CD4-positive, alpha-beta T cell (primary cell): ENCODE data around the gene BRD8. TPM values are rescaled to one million over a fixed set of nuclear protein-coding genes. Genes with fewer than 3 reads are reported as not detected.

Source experiments
- ATAC-seq: fragments of 200-7000 bp; cut with Tn5 transposase; one replicate; pipeline ENCODE4 v1.10.0; 2022; ENCODE audit warnings: mild to moderate bottlenecking; ENCODE audit not compliant: poor library complexity
- CTCF ChIA-PET: fragments of 350-600 bp; sonication (Branson Sonifier 250); formaldehyde crosslinking; loops from one replicate; lab custom pipeline; 2021; ENCODE audit warnings: antibody characterized with exemption, inconsistent platforms; lab: Charles Lee
- POLR2A ChIA-PET: fragments of 350-600 bp; sonication (Branson Sonifier 250); formaldehyde crosslinking; loops from one replicate; lab custom pipeline; 2021; ENCODE audit warnings: antibody characterized with exemption, inconsistent platforms; lab: Charles Lee
- DNase-seq, 14 experiments: peaks; one replicate each; pipeline ENCODE4 v3.0.0-alpha.2; 2013 to 2020; ENCODE audit warnings: mixed read lengths in 2 of 14
- H3K27ac ChIP-seq, 2 donors: one replicate each; pipeline versions ENCODE4 v1.5.1 to v1.7.0; 2013; ENCODE audit warnings: low read length in 2 of 2, low read depth in 1 of 2, mild to moderate bottlenecking in 1 of 2
- H3K27me3 ChIP-seq, 2 experiments: 1 replicate in 1 of 2; 2 replicates in 1 of 2; pipeline versions ENCODE4 v1.6.1 to v1.7.0; 2013; ENCODE audit warnings: low read length in 2 of 2, control low read depth in 1 of 2, mild to moderate bottlenecking in 1 of 2, moderate library complexity in 1 of 2; ENCODE audit not compliant: insufficient read depth in 2 of 2, control insufficient read depth in 1 of 2
- H3K36me3 ChIP-seq: one replicate; pipeline ENCODE4 v1.6.1; 2013; ENCODE audit warnings: low read length, control low read depth; ENCODE audit not compliant: insufficient read depth
- H3K4me1 ChIP-seq: one replicate; pipeline ENCODE4 v1.6.1; 2013; ENCODE audit warnings: low read length, control low read depth; ENCODE audit not compliant: insufficient read depth
- H3K4me3 ChIP-seq: one replicate; pipeline ENCODE4 v1.5.1; 2013; ENCODE audit warnings: mild to moderate bottlenecking, low read length, moderate library complexity
- H3K9me3 ChIP-seq, 2 experiments: 1 replicate in 1 of 2; 2 replicates in 1 of 2; pipeline versions ENCODE4 v1.6.1 to v1.7.0; 2013; ENCODE audit warnings: low read length in 2 of 2, mild to moderate bottlenecking in 2 of 2, control low read depth in 1 of 2, moderate library complexity in 1 of 2; ENCODE audit not compliant: control insufficient read depth in 1 of 2, insufficient read depth in 1 of 2
- H3K27ac Mint-ChIP-seq: one replicate; pipeline ENCODE4 v1.8.0; 2020; ENCODE audit warnings: mixed read lengths
- H3K27me3 Mint-ChIP-seq: one replicate; pipeline ENCODE4 v1.8.0; 2021; ENCODE audit warnings: mixed read lengths
- H3K36me3 Mint-ChIP-seq: one replicate; pipeline ENCODE4 v1.8.0; 2021; ENCODE audit warnings: low read depth, mixed read lengths
- H3K4me1 Mint-ChIP-seq: one replicate; pipeline ENCODE4 v1.8.0; 2021; ENCODE audit warnings: low read depth, mixed read lengths
- H3K4me3 Mint-ChIP-seq: one replicate; pipeline ENCODE4 v1.8.0; 2020; ENCODE audit warnings: mild to moderate bottlenecking, mixed read lengths
- H3K9me3 Mint-ChIP-seq: one replicate; pipeline ENCODE4 v1.8.0; 2020; ENCODE audit warnings: mixed read lengths
- intact Hi-C, 2 experiments: fragments of 100-400 bp; cut with DNase I in 1 of 2; cut with micrococcal nuclease in 1 of 2; formaldehyde crosslinking; loops; one replicate each; pipeline versions ENCODE4 v1.15.1 to v1.9.0; 2023 to 2025; cut with DNase I, micrococcal nuclease
- total RNA-seq, 174 experiments: library from RNA in 2 of 174; stranded (reverse) in 2 of 174; gene quantifications; one replicate each; pipeline ENCODE4 v1.2.3 and lab custom pipeline; 2021 to 2026
- TF ChIP-seq, protein P1 (sequence below): fragments of 200-600 bp; IDR thresholded peaks from one replicate; pipeline ENCODE4 v1.8.0; 2022; ENCODE audit warnings: antibody characterized with exemption, mild to moderate bottlenecking

Gene BRD8
- total RNA-seq, 2 experiments from 2014 or later = 6.9 to 9.6 TPM

DNA sequence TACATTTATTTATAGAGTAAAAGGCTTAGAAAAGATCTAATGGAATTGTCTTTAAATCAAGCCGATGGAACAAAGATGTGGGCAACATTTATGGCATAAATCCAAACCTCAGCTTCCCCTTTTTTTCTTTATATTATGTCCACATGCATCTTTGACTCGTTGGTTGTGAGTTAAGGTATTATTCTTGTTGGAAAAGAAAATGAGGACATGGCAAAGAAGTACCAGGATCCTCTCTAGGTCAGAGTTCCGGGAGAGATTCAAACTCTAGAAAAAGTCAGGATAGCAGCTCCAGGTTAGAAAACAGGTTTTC, 38.7 kb downstream of the BRD8 start:
- H3K9me3 Mint-ChIP-seq = no peaks in the 10 kb centered on the region
- ATAC-seq = no peak
- no peak overlapping the region for H3K4me3 Mint-ChIP-seq
- intact Hi-C loops = no loop called here
- H3K36me3 Mint-ChIP-seq = no peaks in the 10 kb centered on the region
- H3K4me3 ChIP-seq = no peak overlapping the region
- CTCF ChIA-PET = interaction anchor here (0.6 kb wide), 1 partner anchor 70 kb away, joined by 3 read pairs; no protein-coding TSS in a partner anchor
- H3K27ac ChIP-seq = no peak overlapping the region
- peaks cover 3% of the 10 kb centered on the region for H3K4me1 ChIP-seq
- POLR2A ChIA-PET = no interaction called here
- no peaks in the 10 kb centered on the region for H3K4me1 Mint-ChIP-seq
- DNase-seq = peak in 1 of 14 experiments; percentile 2
- no peak overlapping the region for H3K27ac Mint-ChIP-seq
- TF ChIP-seq, protein P1, sequence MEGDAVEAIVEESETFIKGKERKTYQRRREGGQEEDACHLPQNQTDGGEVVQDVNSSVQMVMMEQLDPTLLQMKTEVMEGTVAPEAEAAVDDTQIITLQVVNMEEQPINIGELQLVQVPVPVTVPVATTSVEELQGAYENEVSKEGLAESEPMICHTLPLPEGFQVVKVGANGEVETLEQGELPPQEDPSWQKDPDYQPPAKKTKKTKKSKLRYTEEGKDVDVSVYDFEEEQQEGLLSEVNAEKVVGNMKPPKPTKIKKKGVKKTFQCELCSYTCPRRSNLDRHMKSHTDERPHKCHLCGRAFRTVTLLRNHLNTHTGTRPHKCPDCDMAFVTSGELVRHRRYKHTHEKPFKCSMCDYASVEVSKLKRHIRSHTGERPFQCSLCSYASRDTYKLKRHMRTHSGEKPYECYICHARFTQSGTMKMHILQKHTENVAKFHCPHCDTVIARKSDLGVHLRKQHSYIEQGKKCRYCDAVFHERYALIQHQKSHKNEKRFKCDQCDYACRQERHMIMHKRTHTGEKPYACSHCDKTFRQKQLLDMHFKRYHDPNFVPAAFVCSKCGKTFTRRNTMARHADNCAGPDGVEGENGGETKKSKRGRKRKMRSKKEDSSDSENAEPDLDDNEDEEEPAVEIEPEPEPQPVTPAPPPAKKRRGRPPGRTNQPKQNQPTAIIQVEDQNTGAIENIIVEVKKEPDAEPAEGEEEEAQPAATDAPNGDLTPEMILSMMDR = no peak
- peaks cover 3 to 10% of the 10 kb centered on the region in 2 experiments for H3K27me3 ChIP-seq
- peaks cover 33% of the 10 kb centered on the region for H3K27me3 Mint-ChIP-seq
- H3K9me3 ChIP-seq = no peaks in the 10 kb centered on the region
- H3K36me3 ChIP-seq = no peaks in the 10 kb centered on the region

DNA sequence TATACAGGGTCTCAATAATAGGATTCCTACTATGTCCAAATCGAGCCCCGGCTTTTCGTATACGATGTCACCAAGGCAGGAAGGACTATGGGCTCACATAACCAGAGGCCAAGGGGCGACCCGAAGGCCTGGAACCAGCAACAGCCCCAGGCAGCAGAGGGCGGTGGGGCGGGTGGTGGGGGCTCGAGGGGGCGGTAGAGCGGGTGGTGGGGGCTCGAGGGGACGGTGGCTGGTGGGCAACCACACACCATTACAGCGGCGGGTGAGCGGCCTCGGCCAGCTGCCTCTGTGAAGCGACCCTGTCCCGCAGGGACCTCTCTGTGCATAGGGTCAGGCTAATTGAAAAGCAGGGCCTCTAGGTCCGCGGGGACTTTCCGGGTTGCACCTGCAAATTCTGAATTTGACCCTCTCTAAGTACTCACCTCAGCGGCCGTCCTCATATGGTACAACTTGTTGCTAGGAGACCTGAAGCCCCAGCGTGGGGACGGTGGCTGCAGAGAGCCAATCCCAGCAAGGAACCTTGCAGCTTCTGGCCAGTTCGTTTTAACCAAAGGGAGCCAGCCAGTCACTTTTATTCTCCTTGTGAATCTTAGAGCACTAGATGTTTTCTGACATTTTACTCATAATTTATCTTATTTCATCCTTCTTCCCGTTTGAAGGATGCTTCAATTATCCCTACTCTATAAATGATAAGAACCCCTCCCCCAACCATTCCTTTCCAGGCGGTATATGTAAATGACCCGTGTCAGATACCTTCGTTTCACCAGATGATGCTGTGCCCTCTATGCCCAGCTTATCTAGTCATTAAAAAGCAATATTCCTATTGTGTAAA, 39.3 kb downstream of the BRD8 start, which contains the start of gene NME5:
Gene NME5, minus strand, starts transcription at position 480 of the 832 bp plus-strand sequence. CDS start 648 bp downstream, outside the sequence.
- no peak within 1 kb of the TSS for H3K4me3 ChIP-seq
- H3K27me3 Mint-ChIP-seq = peaks cover 33% of the 10 kb centered on the region
- ChIA-PET CTCF (interaction anchor here (0.6 kb wide), 1 partner anchor 70 kb away, joined by 3 read pairs; no protein-coding TSS in a partner anchor), POLR2A (no interaction called here)
- no peak within 1 kb of the TSS for H3K4me3 Mint-ChIP-seq
- H3K27ac Mint-ChIP-seq = no peak within 1 kb of the TSS
- peaks cover 3% of the 10 kb centered on the region for H3K4me1 ChIP-seq
- TF ChIP-seq, protein P1 = no peak
- H3K27me3 ChIP-seq = peaks cover 3 to 10% of the 10 kb centered on the region in 2 experiments
- no peaks in the 10 kb centered on the region for H3K4me1 Mint-ChIP-seq
- H3K27ac ChIP-seq = no peak within 1 kb of the TSS
- intact Hi-C loops = no loop called here
- no peaks in the 10 kb centered on the region for H3K9me3 ChIP-seq
- no peaks in the 10 kb centered on the region for H3K36me3 Mint-ChIP-seq
- H3K9me3 Mint-ChIP-seq = no peaks in the 10 kb centered on the region
- H3K36me3 ChIP-seq = no peaks in the 10 kb centered on the region
- ATAC-seq (no peak), DNase-seq (no peak)

DNA sequence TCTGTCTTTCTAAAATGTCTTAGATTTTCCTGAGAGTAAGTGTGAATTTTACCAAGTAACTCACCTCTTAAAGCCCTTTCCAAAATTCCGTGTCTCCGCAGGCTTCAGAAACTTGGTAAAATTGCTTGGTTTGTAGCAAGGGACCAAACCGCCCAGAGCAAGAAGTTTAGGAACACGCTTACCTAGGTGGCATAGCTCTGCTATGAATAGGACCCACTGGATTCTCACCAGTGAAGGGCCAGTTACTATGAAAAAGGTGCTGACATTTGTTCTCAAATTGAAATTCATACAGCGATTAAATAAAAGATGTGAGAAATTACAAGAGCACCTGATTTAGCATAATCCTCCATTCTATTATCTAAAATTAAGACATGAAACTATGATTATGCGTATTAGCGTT, 45.9 kb downstream of the BRD8 start:
- Mint-ChIP-seq H3K27ac (no peak overlapping the region), H3K36me3 (no peaks in the 10 kb centered on the region), H3K4me1 (no peaks in the 10 kb centered on the region), H3K4me3 (no peak overlapping the region), H3K9me3 (no peaks in the 10 kb centered on the region), H3K27me3 (peaks cover 15% of the 10 kb centered on the region)
- TF ChIP-seq, protein P1 = no peak
- no peak overlapping the region for H3K4me3 ChIP-seq
- intact Hi-C loops = loop anchor here (2.0 to 5.0 kb wide), 4 partner anchors 95 to 810 kb away; no protein-coding TSS in a partner anchor
- H3K36me3 ChIP-seq = no peaks in the 10 kb centered on the region
- no peaks in the 10 kb centered on the region for H3K9me3 ChIP-seq
- DNase-seq (no peak), ATAC-seq (no peak)
- ChIA-PET POLR2A (interaction anchor here (1.2 to 1.4 kb wide), 2 partner anchors 54 to 65 kb away, joined by 3 to 5 read pairs; no protein-coding TSS in a partner anchor), CTCF (interaction anchor here (0.6 to 1.6 kb wide), 9 partner anchors 9 to 503 kb away, joined by 3 to 30 read pairs (median 5); partner anchors contain the start of gene KDM3B)
- H3K27ac ChIP-seq = no peak overlapping the region
- peaks cover 0 to 3% of the 10 kb centered on the region in 2 experiments for H3K27me3 ChIP-seq
- no peaks in the 10 kb centered on the region for H3K4me1 ChIP-seq
